ENCODE measurements around the gene CDH3.

The CDH3 gene

DNA sequence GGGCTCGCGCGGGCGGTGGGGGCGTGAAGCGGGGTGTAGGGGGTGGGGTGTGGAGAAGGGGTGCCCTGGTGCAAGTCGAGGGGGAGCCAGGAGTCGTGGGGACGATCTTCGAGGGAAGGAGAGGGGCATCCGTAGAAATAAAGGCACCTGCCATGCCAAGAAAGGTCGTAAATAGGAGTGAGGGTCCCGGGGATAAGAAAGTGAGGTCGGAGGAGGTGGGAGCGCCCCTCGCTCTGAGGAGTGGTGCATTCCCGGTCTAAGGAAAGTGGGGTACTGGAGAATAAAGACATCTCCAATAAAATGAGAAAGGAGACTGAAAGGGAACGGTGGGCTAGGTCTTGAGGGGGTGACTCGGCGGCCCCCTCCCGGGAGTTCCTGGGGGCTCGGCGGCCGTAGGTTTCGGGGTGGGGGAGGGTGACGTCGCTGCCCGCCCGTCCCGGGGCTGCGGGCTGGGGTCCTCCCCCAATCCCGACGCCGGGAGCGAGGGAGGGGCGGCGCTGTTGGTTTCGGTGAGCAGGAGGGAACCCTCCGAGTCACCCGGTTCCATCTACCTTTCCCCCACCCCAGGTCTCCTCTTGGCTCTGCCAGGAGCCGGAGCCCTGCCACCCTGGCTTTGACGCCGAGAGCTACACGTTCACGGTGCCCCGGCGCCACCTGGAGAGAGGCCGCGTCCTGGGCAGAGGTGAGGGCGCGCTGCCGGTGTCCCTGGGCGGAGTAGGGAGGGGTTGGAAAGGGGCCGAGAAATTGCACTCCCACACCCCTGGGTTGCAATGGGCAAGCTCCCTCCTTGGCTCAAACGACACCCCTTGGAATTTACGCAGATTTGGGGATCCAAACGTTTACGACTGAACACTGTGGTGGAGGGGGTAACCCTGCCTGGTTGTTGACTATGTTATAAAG is 92.9 kb downstream of the CDH3 start:
- DNase-seq (ENCODE audit: low read depth) = no peak

DNA sequence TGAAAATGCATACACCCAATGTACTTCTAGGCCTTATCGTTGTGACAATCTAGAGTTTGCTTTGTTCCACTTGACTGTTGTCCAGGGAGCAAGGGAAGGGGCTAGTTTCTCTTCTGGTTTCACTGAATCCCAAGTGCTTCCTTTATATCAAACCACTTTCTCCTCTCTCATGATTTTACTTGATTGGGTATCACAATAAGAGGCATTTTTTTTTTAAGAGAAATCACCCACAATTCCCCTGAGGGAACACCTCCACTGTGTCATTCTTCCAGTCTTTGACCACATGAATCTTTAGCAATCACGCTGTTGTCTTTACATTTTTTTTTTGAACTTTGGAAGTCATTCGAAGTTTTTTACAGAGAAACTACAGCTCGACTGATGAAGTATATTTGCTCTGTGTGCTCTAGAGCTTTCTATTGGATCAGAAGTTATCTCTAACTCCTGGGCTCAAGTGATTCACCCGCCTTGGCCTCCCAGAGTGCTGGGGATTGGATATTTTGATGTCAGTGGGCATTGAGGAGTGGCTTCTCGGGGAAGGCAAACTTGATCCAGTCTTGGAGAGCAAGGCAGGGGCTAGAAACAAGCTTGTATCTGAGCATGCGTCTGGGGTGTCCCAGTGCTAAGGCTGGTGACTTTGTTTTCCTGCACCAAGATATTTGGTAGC is 95.0 kb downstream of the CDH3 start:
- no peak for DNase-seq (ENCODE audit: low read depth)

DNA sequence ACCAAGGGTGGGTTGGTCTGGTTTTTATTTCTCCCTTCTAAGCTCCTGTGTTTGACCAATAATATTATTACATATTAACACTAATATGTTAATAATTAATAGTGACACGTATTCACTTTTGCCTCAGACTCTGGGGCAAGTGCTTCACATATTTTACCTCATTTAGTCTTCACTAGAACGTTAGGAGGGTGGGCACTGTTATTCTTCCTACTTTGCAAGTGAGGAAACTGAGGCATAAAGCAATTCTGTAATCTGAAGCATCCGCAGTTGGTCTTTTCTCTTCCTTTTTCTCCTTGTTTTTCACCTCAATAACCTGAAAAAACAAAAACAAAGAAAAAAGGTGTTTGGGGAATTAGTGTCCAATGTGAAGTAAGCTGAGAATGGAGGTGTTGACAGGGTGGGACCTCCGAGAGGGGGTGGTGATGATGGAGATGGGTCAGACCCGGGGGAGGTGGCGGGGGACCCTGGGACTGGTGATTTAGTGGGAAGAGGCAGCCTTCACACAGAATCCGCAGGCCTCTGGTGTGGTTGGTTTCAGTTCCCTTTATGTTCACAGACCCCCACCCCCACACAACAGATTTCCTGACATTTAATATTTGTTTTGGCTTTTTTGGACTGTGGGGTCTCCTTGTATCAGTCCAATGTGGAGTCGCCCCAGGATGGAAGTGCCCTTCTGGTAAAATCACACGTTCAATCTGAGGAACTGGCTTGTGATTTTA is 95.7 kb downstream of the CDH3 start:
- no peak for DNase-seq (ENCODE audit: low read depth)

DNA sequence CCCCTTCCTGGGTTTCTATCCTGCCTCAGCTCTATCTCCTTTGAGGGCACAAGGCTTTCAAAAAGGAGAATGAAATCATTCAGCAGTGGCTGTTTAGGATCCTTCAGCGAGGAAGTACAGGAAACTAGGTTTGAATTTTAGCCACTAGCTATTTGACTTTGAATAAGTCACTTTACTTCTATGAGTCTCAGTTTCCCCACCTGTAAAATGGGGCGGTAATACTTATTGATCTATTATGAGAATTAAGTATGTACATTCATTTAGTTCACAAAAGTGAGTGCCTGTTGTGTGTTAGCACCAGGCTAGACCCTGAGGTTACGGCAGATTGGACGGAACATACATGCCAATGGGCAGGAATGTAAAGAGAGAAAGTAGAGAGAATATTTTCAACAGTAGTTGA is 98.6 kb downstream of the CDH3 start:
- DNase-seq (ENCODE audit: low read depth) = no peak

DNA sequence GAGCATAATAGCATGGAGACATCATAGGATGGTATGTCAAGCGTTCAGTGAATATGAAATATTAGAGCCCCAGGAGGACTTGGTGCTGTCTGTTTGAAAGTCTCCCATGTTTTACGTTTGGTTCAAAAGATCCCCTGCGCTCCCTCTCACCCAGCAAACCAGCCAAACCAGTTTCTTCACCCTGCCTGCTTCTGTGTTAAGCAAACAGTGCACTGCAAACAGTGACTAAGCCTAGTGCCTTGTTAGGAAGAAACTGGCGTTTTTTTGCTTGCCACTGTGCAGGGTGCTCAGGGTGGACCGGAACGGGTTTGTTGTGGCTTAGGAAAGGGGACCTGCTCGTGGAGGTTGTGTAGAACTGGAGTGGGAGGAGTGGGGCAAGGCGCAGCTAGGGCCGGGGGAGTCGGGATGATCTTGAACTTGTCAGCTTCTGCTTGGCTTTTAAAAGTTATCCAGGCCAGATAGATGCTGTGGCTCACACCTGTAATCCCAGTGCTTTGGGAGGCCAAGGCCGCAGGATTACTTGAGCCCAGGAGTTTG is 99.7 kb downstream of the CDH3 start:
- DNase-seq (ENCODE audit: low read depth) = no peak

DNA sequence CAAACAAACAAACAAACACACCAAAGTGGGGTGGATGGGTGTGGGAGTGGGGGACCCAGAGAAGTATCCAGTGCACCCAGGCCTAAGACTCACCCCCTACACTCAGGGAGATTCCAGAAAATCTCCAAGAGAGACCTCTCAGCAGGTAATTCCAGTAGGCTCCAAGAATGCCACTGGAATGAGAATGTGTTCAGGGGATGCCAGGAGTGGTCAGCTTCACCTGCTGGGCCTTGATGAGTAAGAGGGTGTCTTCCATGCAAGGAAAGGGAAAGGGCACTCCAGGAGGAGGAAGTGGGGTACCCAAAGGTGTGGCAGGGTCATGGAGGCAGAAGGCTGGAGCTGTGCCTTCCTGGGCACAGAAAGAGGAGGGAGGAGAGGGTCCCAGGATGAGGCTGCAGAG is 101.8 kb downstream of the CDH3 start:
- no peak for DNase-seq (ENCODE audit: low read depth)

DNA sequence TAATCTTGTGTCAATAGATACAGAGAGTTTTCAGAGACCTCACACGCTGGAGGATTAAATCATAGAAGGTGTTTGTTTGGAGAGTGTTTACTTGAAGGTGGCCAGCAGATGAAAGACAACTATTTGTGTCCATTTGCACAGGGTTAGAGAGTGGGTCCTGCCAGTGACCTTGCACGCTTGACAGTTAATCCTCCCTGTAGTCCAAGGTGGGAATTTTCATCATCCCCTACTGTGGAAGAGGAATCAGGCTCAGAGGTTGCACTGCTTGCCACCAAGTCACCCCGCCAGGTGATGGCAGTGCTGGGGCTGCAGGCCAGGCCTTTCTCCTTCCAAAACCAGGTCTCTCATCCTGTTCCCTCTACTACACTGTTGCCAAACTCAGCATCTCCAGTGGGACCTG is 104.3 kb downstream of the CDH3 start:
- DNase-seq (ENCODE audit: low read depth) = no peak

Data from HS-27A (cell line).